Measurements from ENCODE around the gene FGF12.

Gene FGF12

GRCh38 chr3:192317564-192317963 is 409.8 kb downstream of the FGF12 start:
- H3K27me3 ChIP-seq (ENCODE audit: low read depth, low read length), result no peaks in the 10 kb centered on the region
- TF ChIP-seq CTCF (IDR thresholded peaks at IDR 0.05; ENCODE audit: low read depth, low read length), result no peak
- TF ChIP-seq EZH2phosphoT487 (IDR thresholded peaks at IDR 0.05; ENCODE audit: low read depth), result no peak

GRCh38 chr3:192313605-192314004 is 413.7 kb downstream of the FGF12 start:
- no peaks in the 10 kb centered on the region for H4K20me1 ChIP-seq (ENCODE audit: insufficient read depth, low read length)
- H3K27me3 ChIP-seq (ENCODE audit: low read depth, low read length), result no peaks in the 10 kb centered on the region
- no peak overlapping the region for H3K9ac ChIP-seq (ENCODE audit: low read length)
- H3K36me3 ChIP-seq (replicated peaks; ENCODE audit: low read depth, low read length), result no peaks in the 10 kb centered on the region
- H3K4me3 ChIP-seq (ENCODE audit: low read length), result no peak overlapping the region
- no peak overlapping the region for H3K4me2 ChIP-seq (ENCODE audit: low read length)
- TF ChIP-seq EZH2phosphoT487 (IDR thresholded peaks at IDR 0.05; ENCODE audit: low read depth) (no peak), CTCF (IDR thresholded peaks at IDR 0.05; ENCODE audit: low read depth, low read length) (no peak)
- H3K27ac ChIP-seq (ENCODE audit: low read length), result no peak overlapping the region
- H3K4me1 ChIP-seq (ENCODE audit: low read length), result 0 out of 2 replicates have a peak, but pooled peaks cover 2% of the 10 kb centered on the region
- no peaks in the 10 kb centered on the region for H3K79me2 ChIP-seq (ENCODE audit: low read length)
- no peak overlapping the region for H2AFZ ChIP-seq (ENCODE audit: low read depth, low read length)
- H3K9me3 ChIP-seq (ENCODE audit: insufficient read depth, low read length), result no peaks in the 10 kb centered on the region

More at GRCh38 chr3:192317564-192317963, 409.8 kb downstream of the FGF12 start:
- Histone ChIP-seq H3K79me2 (ENCODE audit: low read length) (no peaks in the 10 kb centered on the region), H3K4me3 (ENCODE audit: low read length) (no peak overlapping the region), H3K36me3 (replicated peaks; ENCODE audit: low read depth, low read length) (no peaks in the 10 kb centered on the region), H3K27ac (ENCODE audit: low read length) (no peak overlapping the region), H4K20me1 (ENCODE audit: insufficient read depth, low read length) (no peaks in the 10 kb centered on the region), H3K9me3 (ENCODE audit: insufficient read depth, low read length) (no peaks in the 10 kb centered on the region), H2AFZ (ENCODE audit: low read depth, low read length) (no peak overlapping the region), H3K9ac (ENCODE audit: low read length) (no peak overlapping the region), H3K4me2 (ENCODE audit: low read length) (no peak overlapping the region), H3K4me1 (ENCODE audit: low read length) (0 out of 2 replicates have a peak, but pooled peaks cover 2% of the 10 kb centered on the region)

GRCh38 chr3:192307631-192308030 is 419.7 kb downstream of the FGF12 start:
- Histone ChIP-seq H3K4me2 (ENCODE audit: low read length) (no peak overlapping the region), H3K79me2 (ENCODE audit: low read length) (no peaks in the 10 kb centered on the region), H3K4me3 (ENCODE audit: low read length) (no peak overlapping the region), H3K9ac (ENCODE audit: low read length) (no peak overlapping the region), H3K27ac (ENCODE audit: low read length) (no peak overlapping the region), H4K20me1 (ENCODE audit: insufficient read depth, low read length) (no peaks in the 10 kb centered on the region), H2AFZ (ENCODE audit: low read depth, low read length) (no peak overlapping the region), H3K9me3 (ENCODE audit: insufficient read depth, low read length) (no peaks in the 10 kb centered on the region), H3K36me3 (replicated peaks; ENCODE audit: low read depth, low read length) (no peaks in the 10 kb centered on the region), H3K27me3 (ENCODE audit: low read depth, low read length) (no peaks in the 10 kb centered on the region), H3K4me1 (ENCODE audit: low read length) (no peaks in the 10 kb centered on the region)
- TF ChIP-seq CTCF (IDR thresholded peaks at IDR 0.05; ENCODE audit: low read depth, low read length) (no peak), EZH2phosphoT487 (IDR thresholded peaks at IDR 0.05; ENCODE audit: low read depth) (no peak)

- TF ChIP-seq CTCF (IDR thresholded peaks at IDR 0.05; ENCODE audit: low read depth, low read length) (no peak), EZH2phosphoT487 (IDR thresholded peaks at IDR 0.05; ENCODE audit: low read depth) (no peak)
These were observed 424.1 kb downstream of the FGF12 start for GRCh38 chr3:192303235-192303634.

More at GRCh38 chr3:192303235-192303634, 424.1 kb downstream of the FGF12 start:
- Histone ChIP-seq H3K79me2 (ENCODE audit: low read length) (no peaks in the 10 kb centered on the region), H2AFZ (ENCODE audit: low read depth, low read length) (no peak overlapping the region), H3K4me2 (ENCODE audit: low read length) (no peak overlapping the region), H3K27ac (ENCODE audit: low read length) (no peak overlapping the region), H3K4me1 (ENCODE audit: low read length) (no peaks in the 10 kb centered on the region), H3K9me3 (ENCODE audit: insufficient read depth, low read length) (no peaks in the 10 kb centered on the region), H3K27me3 (ENCODE audit: low read depth, low read length) (no peaks in the 10 kb centered on the region), H3K36me3 (replicated peaks; ENCODE audit: low read depth, low read length) (no peaks in the 10 kb centered on the region), H3K9ac (ENCODE audit: low read length) (no peak overlapping the region), H4K20me1 (ENCODE audit: insufficient read depth, low read length) (no peaks in the 10 kb centered on the region), H3K4me3 (ENCODE audit: low read length) (no peak overlapping the region)

Data from OCI-LY3 (cell line).